Lower lobe of right lung (tissue), 2 donors: ENCODE results near the gene RALGAPA1. TPM values are rescaled to one million over a fixed set of nuclear protein-coding genes. Genes with fewer than 3 reads are reported as not detected.

Experiments
- ATAC-seq, 2 donors: fragments of 200-7000 bp; cut with Tn5 transposase; one replicate each; pipeline ENCODE4 v1.9.1; 2020 to 2022; ENCODE audit warnings: mild to moderate bottlenecking in 2 of 2, moderate library complexity in 2 of 2
- DNase-seq: peaks from one replicate; pipeline ENCODE4 v3.0.0-alpha.2; 2020
- H3K27ac ChIP-seq: fragments of 200-600 bp; one replicate; pipeline ENCODE4 v1.8.0; 2022
- H3K27me3 ChIP-seq: fragments of 200-600 bp; one replicate; pipeline ENCODE4 v1.8.0; 2022; ENCODE audit warnings: low read depth
- H3K36me3 ChIP-seq: fragments of 200-600 bp; one replicate; pipeline ENCODE4 v1.8.0; 2022; ENCODE audit warnings: mild to moderate bottlenecking
- H3K4me1 ChIP-seq: fragments of 200-600 bp; one replicate; pipeline ENCODE4 v1.8.0; 2022
- H3K4me3 ChIP-seq: fragments of 200-600 bp; one replicate; pipeline ENCODE4 v1.8.0; 2022; ENCODE audit warnings: mild to moderate bottlenecking
- H3K9me3 ChIP-seq: fragments of 200-600 bp; one replicate; pipeline ENCODE4 v1.8.0; 2022
- intact Hi-C: fragments of 100-400 bp; cut with DNase I; formaldehyde crosslinking; loops from one replicate; pipeline ENCODE4 v1.11.0; 2022
- total RNA-seq: library from RNA; stranded (reverse); fragmentation: NEBNext Ultra II Directional; extraction: Animal tissue kit (Norgen Biotek cat#: 25700); gene quantifications from one replicate; pipeline ENCODE4 v1.2.1, GENCODE V29; 2021
- TF ChIP-seq, protein P1 (sequence below): fragments of 200-600 bp; IDR thresholded peaks from one replicate; pipeline ENCODE4 v1.8.0; 2022; ENCODE audit warnings: antibody characterized with exemption, mild to moderate bottlenecking
- donor health status: DM: no; HTN: yes; CAD: no; lungs with severe emphysema.

The RALGAPA1 gene
- total RNA-seq, 1 donor from 2014 or later = 64.9 TPM

DNA sequence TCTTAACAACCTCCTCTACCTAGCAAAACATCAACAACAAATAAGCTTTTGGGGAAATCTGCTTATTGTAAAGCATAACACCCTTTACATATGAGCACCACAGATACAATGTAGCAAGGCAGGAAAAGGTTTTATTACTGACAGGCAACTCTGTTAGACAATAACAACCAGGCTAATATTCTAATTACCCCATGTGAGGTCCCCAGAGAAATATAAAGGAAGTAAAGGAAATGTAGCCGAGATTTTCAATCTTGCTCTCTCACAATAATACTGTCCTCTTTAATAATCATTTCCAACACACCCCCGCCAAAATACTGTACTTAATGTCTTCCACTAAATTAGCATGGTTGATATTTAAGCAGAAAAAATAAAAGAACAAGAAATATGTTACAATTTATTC is 289.1 kb downstream of the RALGAPA1 start:
- H3K4me1 ChIP-seq = no peaks in the 10 kb centered on the region
- H3K36me3 ChIP-seq = no peaks in the 10 kb centered on the region
- intact Hi-C loops = no loop called here
- TF ChIP-seq, protein P1, sequence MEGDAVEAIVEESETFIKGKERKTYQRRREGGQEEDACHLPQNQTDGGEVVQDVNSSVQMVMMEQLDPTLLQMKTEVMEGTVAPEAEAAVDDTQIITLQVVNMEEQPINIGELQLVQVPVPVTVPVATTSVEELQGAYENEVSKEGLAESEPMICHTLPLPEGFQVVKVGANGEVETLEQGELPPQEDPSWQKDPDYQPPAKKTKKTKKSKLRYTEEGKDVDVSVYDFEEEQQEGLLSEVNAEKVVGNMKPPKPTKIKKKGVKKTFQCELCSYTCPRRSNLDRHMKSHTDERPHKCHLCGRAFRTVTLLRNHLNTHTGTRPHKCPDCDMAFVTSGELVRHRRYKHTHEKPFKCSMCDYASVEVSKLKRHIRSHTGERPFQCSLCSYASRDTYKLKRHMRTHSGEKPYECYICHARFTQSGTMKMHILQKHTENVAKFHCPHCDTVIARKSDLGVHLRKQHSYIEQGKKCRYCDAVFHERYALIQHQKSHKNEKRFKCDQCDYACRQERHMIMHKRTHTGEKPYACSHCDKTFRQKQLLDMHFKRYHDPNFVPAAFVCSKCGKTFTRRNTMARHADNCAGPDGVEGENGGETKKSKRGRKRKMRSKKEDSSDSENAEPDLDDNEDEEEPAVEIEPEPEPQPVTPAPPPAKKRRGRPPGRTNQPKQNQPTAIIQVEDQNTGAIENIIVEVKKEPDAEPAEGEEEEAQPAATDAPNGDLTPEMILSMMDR = no peak
- DNase-seq = no peak
- no peaks in the 10 kb centered on the region for H3K27me3 ChIP-seq
- H3K4me3 ChIP-seq = no peak overlapping the region
- no peak overlapping the region for H3K27ac ChIP-seq
- no peaks in the 10 kb centered on the region for H3K9me3 ChIP-seq
- ATAC-seq = no peak

DNA sequence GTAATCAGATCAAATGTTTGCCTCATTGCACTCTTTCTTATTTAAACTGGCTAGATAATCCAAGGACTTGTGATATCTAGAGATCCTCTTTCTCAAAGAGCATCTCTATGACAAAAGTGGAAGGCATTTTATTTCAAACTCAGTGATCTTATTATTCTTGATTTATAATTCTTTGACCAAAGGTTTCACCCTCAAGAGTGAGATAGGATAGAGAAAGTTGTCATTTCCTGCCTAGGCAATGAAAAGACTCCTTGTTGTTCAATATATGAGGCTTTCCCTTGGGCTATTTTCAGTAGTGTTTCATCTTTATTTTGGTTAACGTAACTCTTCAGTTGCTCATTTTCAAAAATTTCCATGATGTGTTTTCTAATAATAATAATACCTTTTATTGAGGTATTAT is 293.2 kb downstream of the RALGAPA1 start:
- intact Hi-C loops = no loop called here
- DNase-seq = no peak
- Histone ChIP-seq H3K9me3 (no peaks in the 10 kb centered on the region), H3K4me1 (no peaks in the 10 kb centered on the region), H3K36me3 (no peaks in the 10 kb centered on the region), H3K27ac (no peak overlapping the region), H3K4me3 (no peak overlapping the region), H3K27me3 (no peaks in the 10 kb centered on the region)
- no peak for ATAC-seq
- TF ChIP-seq, protein P1 = no peak

- DNase-seq (no peak), ATAC-seq (no peak)
- TF ChIP-seq, protein P1 = no peak
- Histone ChIP-seq H3K9me3 (no peaks in the 10 kb centered on the region), H3K4me1 (no peaks in the 10 kb centered on the region), H3K27me3 (no peaks in the 10 kb centered on the region), H3K27ac (no peak overlapping the region), H3K36me3 (no peaks in the 10 kb centered on the region), H3K4me3 (no peak overlapping the region)
- intact Hi-C loops = no loop called here
Observed at GRCh38 chr14:35512765-35513164, 296.3 kb downstream of the RALGAPA1 start.

DNA sequence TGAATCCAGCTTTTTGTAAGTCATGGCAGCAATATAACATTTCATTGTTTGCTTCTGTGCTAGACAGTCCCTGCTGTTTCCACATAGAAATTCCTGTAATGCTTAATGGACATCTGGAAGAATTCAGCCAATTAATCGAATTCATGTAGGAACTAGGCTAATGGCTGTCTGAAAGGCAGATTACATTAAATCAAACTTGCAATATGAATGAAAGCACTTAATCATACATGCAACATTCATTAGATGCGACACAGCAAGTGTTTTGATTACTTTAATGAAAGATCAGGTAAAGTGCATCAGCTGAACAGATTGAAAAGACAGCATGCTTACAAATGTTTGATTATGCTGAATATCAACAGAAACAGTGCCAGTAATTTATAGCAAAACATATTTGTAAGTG is 299.2 kb downstream of the RALGAPA1 start:
- Histone ChIP-seq H3K4me1 (no peaks in the 10 kb centered on the region), H3K27me3 (no peaks in the 10 kb centered on the region), H3K4me3 (no peak overlapping the region), H3K27ac (no peak overlapping the region), H3K36me3 (no peaks in the 10 kb centered on the region), H3K9me3 (no peaks in the 10 kb centered on the region)
- DNase-seq = no peak
- intact Hi-C loops = no loop called here
- TF ChIP-seq, protein P1 = no peak
- ATAC-seq = no peak

DNA sequence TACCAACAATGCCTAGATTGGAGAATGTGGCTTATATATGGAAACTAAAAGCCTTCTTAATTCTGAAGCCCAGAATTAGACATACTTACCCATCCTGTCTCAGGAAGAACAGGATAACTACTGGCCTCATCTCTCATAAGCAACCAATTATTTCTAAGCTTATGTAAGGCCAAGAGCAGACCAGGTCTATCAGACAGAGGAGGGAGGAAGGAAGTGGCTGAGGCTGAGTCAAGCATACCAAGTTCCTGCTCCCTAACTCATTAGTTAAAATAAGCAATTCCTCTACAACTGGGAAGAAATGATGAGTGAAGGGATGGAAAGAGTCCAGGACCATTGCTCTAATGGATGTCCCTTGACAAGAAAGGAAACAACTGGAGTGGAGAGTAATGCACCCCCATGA is 302.2 kb downstream of the RALGAPA1 start:
- no peak overlapping the region for H3K4me3 ChIP-seq
- DNase-seq (no peak), ATAC-seq (no peak)
- H3K27me3 ChIP-seq = no peaks in the 10 kb centered on the region
- no peaks in the 10 kb centered on the region for H3K4me1 ChIP-seq
- intact Hi-C loops = no loop called here
- no peaks in the 10 kb centered on the region for H3K9me3 ChIP-seq
- H3K36me3 ChIP-seq = no peaks in the 10 kb centered on the region
- TF ChIP-seq, protein P1 = no peak
- H3K27ac ChIP-seq = no peak overlapping the region

DNA sequence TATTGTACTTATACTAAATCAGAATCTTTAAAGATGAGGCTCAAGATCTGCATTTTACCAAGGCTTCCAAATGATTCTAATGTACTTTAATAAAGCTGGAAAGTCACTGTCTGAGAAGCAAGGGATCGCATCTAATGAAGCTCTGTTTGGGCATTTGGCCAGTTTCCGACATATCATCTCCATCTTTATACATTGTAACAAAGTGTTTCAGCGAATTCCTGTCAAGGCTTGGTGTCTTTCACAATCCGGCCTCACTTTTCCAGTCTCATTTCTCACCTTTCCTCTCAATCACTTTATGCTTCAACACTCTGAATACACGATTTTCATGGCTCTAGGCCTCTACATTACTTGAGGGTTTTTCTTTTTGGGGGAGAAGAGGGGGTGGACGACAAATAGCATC is 302.6 kb downstream of the RALGAPA1 start:
- H3K36me3 ChIP-seq = no peaks in the 10 kb centered on the region
- intact Hi-C loops = no loop called here
- H3K9me3 ChIP-seq = no peaks in the 10 kb centered on the region
- DNase-seq = no peak
- no peaks in the 10 kb centered on the region for H3K27me3 ChIP-seq
- TF ChIP-seq, protein P1 = no peak
- no peak overlapping the region for H3K27ac ChIP-seq
- no peaks in the 10 kb centered on the region for H3K4me1 ChIP-seq
- ATAC-seq = no peak
- H3K4me3 ChIP-seq = no peak overlapping the region
